SKM-1 treated with dmso at 0.1 percent for 144 hours (cell line): ENCODE measurements around the gene TRAF2.
"Not testable (repeated sequence)": the region's sequence is repeated elsewhere in the genome, so short reads cannot be mapped to it uniquely, and the experiment has no call there.

Experiments used
- DNase-seq: peaks from one replicate; lab custom pipeline; 2025; ENCODE audit not compliant: unreplicated experiment; lab: John Stamatoyannopoulos, UW

Gene TRAF2

DNA sequence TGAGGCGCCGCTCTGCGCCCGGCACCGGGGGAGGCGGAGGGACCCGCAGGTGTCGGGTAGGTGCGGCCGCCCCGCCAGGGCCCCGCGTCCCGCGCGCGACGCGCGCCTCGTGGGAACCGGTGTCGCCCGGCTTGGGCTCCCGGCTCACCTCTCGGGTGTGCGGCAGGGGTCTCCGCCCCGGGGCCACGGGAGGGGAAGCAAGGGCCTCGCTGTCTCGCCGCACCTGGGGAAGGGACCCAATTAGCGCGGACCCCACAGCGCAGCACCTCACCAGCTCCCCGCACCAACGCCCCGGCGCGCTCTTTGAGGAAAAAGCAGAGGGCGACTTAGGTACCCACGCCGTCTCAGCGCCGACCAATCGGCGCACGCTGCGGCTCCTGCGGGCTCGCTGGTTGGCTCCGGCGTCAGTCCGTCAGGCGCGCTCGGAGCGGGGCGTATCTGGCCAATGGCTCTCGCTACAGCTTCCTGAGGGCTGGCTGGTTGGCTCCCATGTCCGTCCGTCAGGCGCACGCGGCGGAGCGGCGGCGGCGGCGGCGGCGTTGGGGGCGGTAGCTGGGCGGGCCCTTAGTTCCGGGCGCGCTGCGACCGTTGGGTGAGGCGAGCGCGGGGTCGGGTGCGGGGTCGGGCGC is at the start of gene TRAF2:
Gene TRAF2 (plus strand): TSS at position 567 of the 629 bp plus-strand sequence. CDS start 12,225 bp downstream, outside the sequence.
- peak; percentile 94 for DNase-seq

GRCh38 chr9:136837146-136837855 is 49.0 kb upstream of the TRAF2 start:
- DNase-seq: no peak

DNA sequence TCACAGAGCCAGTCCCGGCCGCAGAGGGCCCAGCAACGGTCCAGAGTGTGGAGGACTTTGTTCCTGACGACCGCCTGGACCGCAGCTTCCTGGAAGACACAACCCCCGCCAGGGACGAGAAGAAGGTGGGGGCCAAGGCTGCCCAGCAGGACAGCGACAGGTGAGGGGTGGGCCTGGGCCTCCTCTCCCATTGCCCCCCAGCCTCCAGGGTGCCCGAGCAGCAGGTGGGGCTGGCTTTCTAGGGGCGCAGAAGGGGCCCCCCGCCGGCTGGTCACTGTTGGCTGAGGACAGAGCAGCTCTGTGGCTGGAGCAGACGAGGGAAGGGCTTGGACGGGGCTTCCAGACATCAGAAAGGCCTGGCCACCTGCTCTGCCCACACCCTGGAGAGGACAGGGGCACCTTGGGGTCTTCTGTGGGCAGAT is 48.4 kb upstream of the TRAF2 start:
- not testable (repeated sequence) for DNase-seq

DNA sequence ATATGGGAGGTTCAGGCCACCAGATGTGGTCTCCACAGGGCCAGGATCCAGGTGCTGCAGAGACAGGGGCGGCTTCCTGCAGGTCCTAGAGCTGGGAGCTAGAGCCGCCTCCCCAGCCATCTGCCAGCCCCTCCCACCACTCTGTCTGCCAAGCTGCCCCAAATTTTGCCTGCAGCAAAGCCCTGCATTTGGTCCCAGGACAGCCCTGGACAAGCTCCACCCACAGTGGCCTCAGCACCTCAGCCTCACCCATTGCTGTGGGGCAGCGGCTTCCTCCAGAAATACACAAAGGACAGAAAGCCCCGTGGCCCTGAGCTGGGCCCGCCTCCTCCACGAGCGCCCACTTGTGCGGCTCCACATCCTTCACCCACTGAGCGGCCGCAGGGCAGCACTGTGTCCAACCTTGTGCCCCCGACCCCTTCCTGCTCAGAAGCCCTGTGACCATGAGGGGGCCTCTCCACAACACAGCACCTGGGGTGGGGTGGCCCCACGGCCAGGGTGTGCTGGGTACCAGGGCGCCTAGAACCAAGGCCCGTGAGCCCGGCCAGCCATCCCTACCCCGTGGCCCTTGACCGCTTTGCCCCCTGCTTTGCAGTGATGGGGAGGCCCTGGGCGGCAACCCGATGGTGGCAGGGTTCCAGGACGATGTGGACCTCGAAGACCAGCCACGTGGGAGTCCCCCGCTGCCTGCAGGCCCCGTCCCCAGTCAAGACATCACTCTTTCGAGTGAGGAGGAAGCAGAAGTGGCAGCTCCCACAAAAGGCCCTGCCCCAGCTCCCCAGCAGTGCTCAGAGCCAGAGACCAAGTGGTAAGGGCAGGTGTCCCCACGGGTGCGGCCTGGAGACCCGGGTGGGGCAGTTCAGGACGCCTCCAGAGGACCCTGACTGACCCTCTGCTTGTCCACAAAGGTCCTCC is 47.7 kb upstream of the TRAF2 start:
- DNase-seq: no peak

DNA sequence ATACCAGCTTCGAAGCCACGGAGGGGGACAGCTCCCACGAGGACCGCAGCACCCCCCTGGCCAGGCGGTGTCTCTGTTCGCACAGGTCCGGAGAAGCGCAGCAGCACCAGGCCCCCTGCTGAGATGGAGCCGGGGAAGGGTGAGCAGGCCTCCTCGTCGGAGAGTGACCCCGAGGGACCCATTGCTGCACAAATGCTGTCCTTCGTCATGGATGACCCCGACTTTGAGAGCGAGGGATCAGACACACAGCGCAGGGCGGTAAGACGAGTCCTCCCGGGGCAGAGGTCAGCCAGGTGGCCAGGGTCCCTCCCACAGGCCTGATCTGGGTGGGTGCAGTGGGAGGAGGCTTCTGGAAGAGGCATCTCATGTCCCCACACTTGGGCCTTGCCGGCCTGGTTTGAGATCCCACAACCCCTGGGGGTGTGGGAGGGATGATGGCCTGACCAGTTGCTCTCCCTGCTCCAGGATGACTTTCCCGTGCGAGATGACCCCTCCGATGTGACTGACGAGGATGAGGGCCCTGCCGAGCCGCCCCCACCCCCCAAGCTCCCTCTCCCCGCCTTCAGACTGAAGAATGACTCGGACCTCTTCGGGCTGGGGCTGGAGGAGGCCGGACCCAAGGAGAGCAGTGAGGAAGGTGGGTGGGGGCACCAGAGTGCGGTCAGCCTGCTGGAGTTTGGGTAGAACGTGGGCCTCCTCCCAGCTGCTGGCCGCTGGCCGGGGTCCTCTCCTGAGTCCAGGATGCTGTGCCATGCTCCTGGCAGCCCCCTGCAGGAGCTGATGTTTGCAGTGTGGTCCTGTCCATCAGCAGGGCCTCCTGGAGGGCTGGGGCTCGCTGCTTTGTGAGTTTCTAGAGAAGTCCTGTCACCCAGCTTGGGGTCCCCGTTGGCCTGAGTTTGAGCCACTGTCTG is 46.8 kb upstream of the TRAF2 start:
- no peak for DNase-seq

DNA sequence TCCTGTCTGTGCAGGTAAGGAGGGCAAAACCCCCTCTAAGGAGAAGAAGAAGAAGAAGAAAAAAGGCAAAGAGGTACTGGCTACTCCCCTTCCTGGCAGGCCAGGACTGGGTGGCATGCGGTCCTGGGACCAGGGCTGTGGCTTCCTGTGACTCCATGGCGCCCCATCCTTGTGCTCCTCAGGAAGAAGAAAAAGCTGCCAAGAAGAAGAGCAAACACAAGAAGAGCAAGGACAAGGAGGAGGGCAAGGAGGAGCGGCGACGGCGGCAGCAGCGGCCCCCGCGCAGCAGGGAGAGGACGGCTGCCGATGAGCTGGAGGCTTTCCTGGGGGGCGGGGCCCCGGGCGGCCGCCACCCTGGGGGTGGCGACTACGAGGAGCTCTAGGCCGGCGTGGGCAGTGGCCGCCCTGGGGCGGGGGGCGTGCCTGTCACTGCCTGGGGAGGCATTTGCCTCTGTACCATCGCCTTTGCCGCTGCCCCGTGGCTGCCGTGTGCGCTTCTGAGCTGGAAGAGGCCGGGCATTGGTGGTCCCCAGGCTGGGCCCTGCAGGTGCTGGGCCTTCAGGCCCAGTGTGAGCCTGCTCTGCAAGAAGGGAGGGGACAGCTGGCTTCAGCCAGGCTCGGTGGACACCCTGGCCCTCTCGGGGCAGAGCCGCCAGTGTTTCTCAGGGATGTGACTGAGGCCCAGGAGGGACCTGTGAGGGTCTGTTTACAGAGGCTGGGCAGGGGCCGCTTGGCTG is 46.0 kb upstream of the TRAF2 start:
- DNase-seq: no peak

DNA sequence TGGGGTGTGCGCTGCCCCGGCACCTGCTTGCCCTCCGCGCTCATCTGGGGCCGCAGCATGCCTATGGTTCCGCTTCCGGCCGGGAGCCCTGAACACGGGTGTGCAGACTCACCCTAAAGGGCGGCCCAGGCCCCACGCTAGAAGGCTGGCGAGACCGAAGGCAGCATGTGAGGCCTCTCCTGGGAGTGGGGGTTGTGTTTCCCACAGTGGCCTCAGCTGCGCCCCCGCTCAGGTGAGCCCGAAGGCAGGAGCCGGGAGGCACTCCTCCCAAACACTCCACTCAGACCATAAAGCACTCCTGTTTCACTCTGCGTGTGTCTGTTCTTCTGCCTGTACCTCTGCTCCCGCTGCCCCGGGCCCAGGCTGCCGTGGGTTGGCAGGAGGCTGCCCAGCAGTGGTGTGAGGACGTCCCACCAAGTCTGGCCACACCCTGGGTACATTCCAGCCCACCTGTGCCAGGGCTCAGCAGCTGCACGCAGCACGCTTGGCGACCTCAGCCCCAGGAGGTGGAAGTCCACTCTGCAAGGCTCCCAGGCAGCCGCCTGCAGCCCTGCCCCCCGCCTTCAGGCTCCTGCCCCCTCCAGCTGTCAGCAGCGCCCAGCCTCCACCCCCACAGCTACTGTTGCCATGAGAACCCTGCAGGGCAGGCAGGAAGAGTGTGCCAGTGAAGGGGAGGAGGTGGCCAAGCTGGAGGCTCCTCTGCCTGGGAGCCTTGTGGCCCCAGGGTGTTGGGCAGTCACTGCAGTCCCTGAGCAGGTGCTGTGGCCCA is 45.3 kb upstream of the TRAF2 start:
- DNase-seq: no peak

GRCh38 chr9:136841646-136842379 is 44.5 kb upstream of the TRAF2 start:
- DNase-seq: not testable (repeated sequence)

DNA sequence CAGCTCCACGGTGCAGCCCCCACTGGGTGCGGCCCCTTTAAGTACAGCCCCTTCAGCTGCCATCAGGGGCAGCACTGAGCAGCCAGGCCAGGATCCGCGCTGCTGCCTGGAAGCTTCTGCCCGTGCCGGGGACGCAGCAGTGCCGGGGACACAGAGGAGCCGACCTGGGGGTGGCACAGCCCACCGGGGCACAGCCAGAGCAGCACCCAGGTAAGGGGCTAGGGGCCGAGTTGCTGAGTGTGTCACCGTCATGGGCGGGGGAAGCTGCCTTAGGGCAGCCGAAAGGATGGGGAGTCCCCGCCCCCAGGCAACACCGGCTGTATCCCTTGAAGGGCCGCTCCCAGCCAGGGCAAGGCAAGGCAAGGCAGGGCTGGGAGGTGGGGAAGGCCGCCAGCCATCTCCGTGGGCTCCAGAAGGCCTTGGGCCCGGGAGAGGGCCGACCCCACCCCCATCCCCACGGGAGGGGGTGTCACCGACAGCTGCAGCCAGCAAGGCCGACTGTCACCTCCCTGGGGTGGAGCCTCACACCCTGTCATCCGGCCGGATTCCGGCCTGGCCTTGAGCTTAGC is 43.9 kb upstream of the TRAF2 start, which contains the start of gene AJM1:
Gene AJM1 (plus strand): TSS at position 99 of the 569 bp plus-strand sequence. CDS start 1,937 bp downstream, outside the sequence.
- DNase-seq: peak; percentile 67

DNA sequence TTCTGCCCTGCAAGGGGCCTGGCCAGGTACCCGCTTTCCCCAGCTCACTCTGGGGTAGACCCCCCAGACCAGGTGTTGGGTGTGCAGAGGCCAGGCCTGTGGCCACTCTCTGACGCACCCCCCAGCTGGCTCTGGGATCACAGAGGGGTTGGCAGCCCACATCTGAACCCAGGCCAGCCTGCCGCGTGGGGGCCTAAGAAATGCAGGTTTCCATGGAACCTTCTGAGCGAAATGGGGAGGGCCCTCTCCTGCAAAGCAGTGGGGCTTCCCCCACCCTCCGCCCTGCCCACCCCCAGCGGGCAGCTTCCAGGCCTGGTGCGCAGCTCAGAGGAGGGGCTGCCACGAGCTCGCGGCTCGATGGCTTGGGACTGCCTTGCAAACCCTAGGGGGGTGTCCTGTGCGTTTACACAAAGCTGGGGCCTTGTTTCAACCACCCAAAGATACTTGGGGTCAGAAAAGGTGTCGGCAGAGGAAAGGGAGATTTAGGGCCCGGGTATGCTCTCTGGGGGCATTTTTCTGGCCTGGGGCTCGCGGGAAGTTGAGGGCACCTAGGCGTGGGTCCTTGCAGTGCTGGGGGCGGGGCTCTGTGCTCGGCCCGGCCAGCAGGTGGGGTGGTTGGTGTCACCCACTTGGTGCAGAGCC is 43.0 kb upstream of the TRAF2 start:
- not testable (repeated sequence) for DNase-seq

DNA sequence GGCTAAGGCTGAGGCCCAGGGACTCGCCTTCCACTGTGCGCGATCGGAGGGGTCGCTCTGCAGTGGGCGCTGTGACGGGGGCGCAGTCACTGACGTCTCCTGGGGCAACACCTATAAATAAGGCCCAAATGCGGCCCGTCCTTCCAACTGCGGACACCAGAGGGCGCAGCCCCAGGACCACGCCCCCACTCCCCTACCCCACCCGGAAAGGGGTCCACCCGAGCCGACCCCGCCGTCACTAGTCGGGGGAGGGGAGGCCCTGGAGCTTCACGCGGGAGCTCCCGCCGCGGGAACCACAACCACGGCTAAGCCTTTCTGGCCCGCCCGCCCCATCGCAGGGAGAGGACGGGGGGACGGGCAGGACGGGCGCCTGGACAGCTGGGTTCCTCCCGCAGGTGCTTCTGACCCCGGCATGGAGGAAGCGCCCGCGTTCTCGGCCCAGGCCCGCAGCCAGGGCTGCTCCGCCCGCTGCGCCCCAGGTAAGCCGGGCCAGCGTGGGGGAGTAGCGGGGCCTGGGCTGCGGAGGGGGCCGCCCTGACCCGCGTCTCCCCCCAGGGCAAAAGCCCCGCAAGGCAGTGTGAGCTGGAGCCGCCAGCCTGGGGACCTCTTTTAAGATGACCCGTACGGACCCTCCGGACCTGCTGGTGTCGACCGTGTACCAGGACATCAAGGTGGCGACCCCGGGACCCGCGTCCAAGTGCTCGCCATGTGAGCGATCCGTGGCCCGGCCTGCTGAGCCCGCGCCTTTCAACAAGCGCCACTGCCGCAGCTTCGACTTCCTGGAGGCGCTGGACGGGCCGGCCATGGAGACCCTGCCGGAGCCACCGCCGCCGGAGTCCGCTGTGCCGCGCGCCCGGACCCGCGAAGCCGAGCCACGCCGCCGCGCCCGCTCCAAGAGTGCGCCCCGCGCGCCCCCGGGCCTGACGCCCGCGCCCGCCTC is 42.2 kb upstream of the TRAF2 start:
- not testable (repeated sequence) for DNase-seq

GRCh38 chr9:136844761-136845464 is 41.4 kb upstream of the TRAF2 start:
- DNase-seq: no peak

GRCh38 chr9:136845465-136846260 is 40.7 kb upstream of the TRAF2 start:
- no peak for DNase-seq

GRCh38 chr9:136846376-136847087 is 39.8 kb upstream of the TRAF2 start:
- DNase-seq: no peak
